ENCODE results near the gene MYO3B.
"Not testable (repeated sequence)": the region's sequence is repeated elsewhere in the genome, so short reads cannot be mapped to it uniquely, and the experiment has no call there.

MYO3B gene

GRCh38 chr2:170344663-170345346 lies 166.9 kb downstream of the MYO3B start:
- TF ChIP-seq CTCF (IDR thresholded peaks at IDR 0.05; ENCODE audit: borderline replicate concordance, control extremely low read depth, extremely low read depth, insufficient read depth, missing control alignments), result no peak
- in situ Hi-C loops (cut with MboI; ENCODE audit: low sequenced_read_pairs, unreplicated experiment), result no loop called here
- DNase-seq (ENCODE audit: low spot score), result no peak

GRCh38 chr2:170345607-170346006 lies 167.7 kb downstream of the MYO3B start:
- TF ChIP-seq CTCF (IDR thresholded peaks at IDR 0.05; ENCODE audit: borderline replicate concordance, control extremely low read depth, extremely low read depth, insufficient read depth, missing control alignments), result no peak
- in situ Hi-C loops (cut with MboI; ENCODE audit: low sequenced_read_pairs, unreplicated experiment), result no loop called here
- DNase-seq (ENCODE audit: low spot score), result no peak

GRCh38 chr2:170349269-170349668 lies 171.3 kb downstream of the MYO3B start:
- DNase-seq (ENCODE audit: low spot score); in situ Hi-C loops (cut with MboI; ENCODE audit: low sequenced_read_pairs, unreplicated experiment): not testable (repeated sequence)

- TF ChIP-seq CTCF (IDR thresholded peaks at IDR 0.05; ENCODE audit: borderline replicate concordance, control extremely low read depth, extremely low read depth, insufficient read depth, missing control alignments), result no peak
- in situ Hi-C loops (cut with MboI; ENCODE audit: low sequenced_read_pairs, unreplicated experiment), result no loop called here
- no peak for DNase-seq (ENCODE audit: low spot score)
Observed at GRCh38 chr2:170350929-170351826, 173.2 kb downstream of the MYO3B start.

- no peak for DNase-seq (ENCODE audit: low spot score)
- in situ Hi-C loops (cut with MboI; ENCODE audit: low sequenced_read_pairs, unreplicated experiment), result no loop called here
- TF ChIP-seq CTCF (IDR thresholded peaks at IDR 0.05; ENCODE audit: borderline replicate concordance, control extremely low read depth, extremely low read depth, insufficient read depth, missing control alignments), result no peak
Observed at GRCh38 chr2:170353723-170354122, 175.8 kb downstream of the MYO3B start.

GRCh38 chr2:170354388-170354787 lies 176.4 kb downstream of the MYO3B start:
- in situ Hi-C loops (cut with MboI; ENCODE audit: low sequenced_read_pairs, unreplicated experiment), result no loop called here
- no peak for TF ChIP-seq CTCF (IDR thresholded peaks at IDR 0.05; ENCODE audit: borderline replicate concordance, control extremely low read depth, extremely low read depth, insufficient read depth, missing control alignments)
- DNase-seq (ENCODE audit: low spot score), result no peak
